Measurements from ENCODE around the gene KDM6A.
"Not testable (repeated sequence)": the region's sequence is repeated elsewhere in the genome, so short reads cannot be mapped to it uniquely, and the experiment has no call there.

The KDM6A gene

DNA sequence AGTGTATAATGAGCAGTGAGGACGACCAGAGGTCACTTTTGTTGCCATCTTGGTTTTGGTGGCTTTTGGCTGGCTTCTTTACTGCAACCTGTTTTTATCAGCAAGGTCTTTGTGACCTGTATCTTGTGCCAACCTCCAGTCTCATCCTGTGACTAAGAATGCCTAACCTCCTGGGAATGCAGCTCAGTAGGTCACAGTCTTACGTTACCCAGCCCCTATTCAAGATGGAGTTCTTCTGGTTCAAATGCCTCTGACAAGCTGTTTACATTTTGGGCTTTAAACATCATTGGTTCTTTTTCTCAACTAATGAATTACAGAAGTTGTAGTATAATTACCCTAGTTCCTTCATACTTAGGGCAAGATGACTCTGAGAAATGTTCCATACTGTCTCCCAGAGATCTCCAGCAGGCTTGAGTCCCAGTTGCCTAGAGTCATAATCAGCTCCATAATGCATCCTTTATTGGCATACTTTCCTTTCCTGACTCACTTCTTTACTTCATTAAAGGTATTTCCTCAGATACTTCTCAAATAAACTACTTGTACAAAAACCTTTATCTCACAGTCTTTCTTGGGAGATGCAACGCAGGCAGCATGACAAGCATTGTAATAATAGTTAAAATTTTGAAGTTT is 136.5 kb downstream of the KDM6A start:
- peak; percentile 20 for DNase-seq (ENCODE audit: low read depth)

GRCh38 chrX:45011131-45011530 is 138.1 kb downstream of the KDM6A start:
- peak; percentile 10 for DNase-seq (ENCODE audit: low read depth)

DNA sequence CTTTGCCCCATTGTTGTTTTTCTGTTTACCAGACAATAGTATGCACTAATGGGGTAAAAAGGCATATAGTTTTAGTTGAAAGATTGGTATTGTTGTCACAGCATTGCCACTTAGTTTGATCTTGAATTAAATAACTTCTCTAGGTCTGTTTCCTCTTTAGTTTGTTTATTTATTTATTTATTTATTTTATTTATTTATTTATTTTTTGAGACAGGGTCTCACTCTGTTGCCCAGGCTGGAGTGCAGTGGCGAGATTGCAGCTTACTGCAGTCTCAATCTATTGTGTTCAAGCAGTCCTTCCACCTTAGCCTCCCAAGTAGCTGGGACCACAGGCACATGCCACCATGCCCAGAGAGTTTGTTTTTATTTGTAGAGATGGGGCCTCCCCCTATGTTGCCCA is 138.6 kb downstream of the KDM6A start:
- no peak for DNase-seq (ENCODE audit: low read depth)

- no peak for DNase-seq (ENCODE audit: low read depth)
These were observed 145.0 kb downstream of the KDM6A start for GRCh38 chrX:45017946-45018345.

- DNase-seq (ENCODE audit: low read depth): no peak
These were observed 149.2 kb downstream of the KDM6A start for GRCh38 chrX:45022150-45022549.

- no peak for DNase-seq (ENCODE audit: low read depth)
These were observed 151.5 kb downstream of the KDM6A start for GRCh38 chrX:45024501-45024900.

- no peak for DNase-seq (ENCODE audit: low read depth)
These were observed 153.0 kb downstream of the KDM6A start for GRCh38 chrX:45026036-45026435.

DNA sequence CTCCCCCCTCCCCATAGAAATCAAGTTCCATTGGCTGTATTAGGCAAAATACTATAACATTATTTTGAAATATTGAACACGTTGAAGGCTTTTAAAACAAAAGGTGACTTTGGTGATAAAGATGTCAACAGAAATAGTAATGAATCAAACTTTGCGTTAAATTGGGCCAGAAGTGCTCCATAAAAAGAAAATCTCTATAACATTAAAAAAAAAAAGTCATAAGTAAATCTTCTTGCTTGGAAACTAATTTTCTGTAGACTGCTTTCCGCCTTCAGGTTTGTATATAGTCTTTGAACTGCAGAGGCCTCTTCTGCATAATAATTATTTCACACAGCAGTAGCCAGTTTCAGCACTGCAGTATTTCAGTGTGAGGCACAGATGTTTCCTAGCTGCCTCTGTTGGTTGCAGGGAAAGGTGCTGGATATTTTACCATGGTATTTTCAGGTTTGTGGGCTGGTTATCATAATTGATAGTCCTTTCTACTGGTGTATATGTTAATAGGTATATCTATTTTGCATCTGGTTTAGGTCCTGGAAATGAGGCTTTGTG is 158.9 kb downstream of the KDM6A start:
- no peak for DNase-seq (ENCODE audit: low read depth)

DNA sequence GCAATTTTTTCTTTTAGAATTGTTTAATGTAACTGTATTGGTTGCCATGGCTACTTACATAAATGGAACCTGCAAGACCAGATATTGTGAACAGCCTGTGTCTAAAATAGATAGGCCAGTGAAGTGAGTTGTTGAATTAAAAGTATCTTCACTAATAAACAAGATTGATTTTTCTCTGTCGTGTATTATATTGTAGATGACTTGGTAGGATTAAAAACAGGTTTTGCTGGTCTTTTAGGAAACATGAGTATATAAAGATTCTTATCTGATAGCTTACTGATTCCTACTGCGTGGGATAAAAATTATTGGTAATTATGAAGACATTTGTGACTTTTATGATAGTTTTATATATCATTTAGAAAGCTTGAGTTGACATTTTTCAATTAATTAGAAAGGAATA is 162.1 kb downstream of the KDM6A start:
- no peak for DNase-seq (ENCODE audit: low read depth)

DNA sequence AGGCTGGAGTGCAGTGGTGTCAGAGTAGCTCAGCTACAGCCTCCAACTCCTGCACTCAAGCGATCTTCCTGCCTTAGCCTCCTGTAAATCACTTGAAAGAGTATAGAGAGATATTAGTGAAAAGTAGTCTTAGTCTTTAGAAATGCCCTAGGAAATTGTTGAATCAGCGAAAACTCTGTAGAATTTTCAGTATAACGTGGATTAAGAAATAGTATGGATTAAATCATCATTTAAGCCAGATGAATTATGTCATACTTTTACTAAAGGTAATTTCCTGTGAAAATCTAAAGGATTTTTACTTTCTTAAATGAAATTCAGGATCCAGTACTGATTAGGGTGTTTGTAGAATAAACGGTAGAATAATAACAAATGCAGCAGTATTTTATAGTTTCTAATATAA is 163.2 kb downstream of the KDM6A start:
- no peak for DNase-seq (ENCODE audit: low read depth)

DNA sequence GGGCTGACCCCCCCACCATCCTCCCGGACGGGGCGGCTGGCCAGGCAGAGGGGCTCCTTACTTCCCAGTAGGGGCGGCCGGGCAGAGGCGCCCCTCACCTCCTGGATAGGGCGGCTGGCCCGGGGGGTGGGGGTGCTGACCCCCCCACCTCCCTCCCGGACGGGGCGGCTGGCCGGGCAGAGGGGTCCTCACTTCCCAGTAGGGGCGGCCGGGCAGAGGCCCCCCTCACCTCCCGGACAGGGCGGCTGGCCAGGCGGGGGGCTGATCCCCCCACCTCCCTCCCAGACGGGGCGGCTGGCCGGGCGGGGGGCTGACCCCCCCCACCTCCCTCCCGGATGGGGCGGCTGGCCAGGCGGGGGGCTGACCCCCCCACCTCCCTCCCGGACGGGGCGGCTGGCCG is 167.1 kb downstream of the KDM6A start:
- DNase-seq (ENCODE audit: low read depth): not testable (repeated sequence)

- DNase-seq (ENCODE audit: low read depth): no peak
These were observed 173.4 kb downstream of the KDM6A start for GRCh38 chrX:45046417-45046816.

DNA sequence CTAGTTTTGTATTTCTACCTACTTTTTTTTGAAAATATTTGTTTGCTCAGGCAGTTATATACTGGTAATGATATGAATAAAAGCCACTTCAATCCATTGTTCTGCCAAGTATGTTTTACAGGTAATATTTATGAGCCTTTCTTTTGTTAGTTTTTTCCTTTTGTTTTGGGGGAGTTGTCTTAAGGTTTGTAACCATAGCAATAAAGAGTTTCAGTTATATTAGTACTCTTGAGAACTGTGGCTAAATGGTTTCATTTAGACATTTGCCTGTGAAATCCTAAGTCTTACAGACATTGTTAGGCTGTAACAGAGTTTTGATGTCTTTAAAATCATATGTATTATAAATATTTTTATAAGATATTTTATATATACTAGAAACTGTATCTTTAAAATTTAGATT is 177.6 kb downstream of the KDM6A start:
- no peak for DNase-seq (ENCODE audit: low read depth)

- peak; percentile 15 for DNase-seq (ENCODE audit: low read depth)
These were observed 183.6 kb downstream of the KDM6A start for GRCh38 chrX:45056428-45057145.

DNA sequence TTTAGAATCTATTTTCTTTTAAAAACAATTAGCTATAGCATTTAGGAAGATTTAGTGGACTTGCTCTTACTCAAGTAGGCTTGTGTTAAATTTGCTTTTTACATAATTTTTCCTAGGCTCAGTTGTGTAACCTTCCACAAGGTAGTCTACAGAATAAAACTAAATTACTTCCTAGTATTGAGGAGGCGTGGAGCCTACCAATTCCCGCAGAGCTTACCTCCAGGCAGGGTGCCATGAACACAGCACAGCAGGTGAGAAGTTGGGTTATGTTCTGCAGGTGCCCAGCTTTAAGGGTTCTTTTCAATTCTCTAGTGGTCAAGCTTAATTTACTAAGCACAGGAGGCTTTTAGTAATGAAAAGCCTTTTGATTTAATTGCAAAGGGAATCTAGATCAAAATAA is 186.9 kb downstream of the KDM6A start:
- not testable (repeated sequence) for DNase-seq (ENCODE audit: low read depth)

DNA sequence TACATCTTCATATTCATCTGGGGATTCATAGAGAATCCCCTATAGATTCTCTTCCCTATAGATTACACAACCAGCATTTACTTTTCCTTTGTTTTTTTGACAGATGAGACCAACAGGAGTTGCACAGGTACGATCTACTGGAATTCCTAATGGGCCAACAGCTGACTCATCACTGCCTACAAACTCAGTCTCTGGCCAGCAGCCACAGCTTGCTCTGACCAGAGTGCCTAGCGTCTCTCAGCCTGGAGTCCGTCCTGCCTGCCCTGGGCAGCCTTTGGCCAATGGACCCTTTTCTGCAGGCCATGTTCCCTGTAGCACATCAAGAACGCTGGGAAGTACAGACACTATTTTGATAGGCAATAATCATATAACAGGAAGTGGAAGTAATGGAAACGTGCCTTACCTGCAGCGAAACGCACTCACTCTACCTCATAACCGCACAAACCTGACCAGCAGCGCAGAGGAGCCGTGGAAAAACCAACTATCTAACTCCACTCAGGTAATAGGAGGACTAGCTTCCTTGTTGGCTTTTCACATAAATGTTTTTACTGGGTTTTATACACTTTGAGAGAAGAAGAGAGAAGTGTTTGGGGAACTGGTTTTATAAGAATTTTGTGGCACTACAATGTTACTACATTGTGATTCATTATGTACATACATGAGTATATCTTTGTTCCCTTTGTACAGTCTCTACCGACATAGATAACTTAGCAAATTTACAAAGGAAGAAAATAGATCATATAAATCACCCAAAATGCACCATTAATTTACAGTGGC is 190.5 kb downstream of the KDM6A start:
- no peak for DNase-seq (ENCODE audit: low read depth)

DNA sequence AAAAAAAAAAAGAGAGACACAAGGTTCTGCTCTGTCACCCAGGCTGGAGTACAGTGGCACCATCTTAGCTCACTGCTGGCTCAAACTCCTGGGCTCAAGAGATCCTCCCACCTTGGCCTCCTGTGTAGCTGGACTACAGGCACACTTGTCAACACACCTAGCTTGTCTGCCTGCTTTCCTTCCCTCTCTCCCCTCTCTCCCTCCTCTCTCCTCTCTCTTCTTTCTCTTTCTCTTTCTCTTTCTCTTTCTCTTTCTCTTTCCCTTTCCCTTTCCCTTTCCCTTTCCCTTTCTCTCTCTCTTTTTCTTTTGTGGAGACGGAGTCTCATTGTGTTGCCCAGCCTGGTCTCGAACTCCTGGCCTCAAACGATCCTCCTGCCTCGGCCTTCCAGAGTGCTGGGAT is 195.6 kb downstream of the KDM6A start:
- DNase-seq (ENCODE audit: low read depth): no peak

GRCh38 chrX:45070116-45071007 is 197.4 kb downstream of the KDM6A start:
- DNase-seq (ENCODE audit: low read depth): peak; percentile 35

DNA sequence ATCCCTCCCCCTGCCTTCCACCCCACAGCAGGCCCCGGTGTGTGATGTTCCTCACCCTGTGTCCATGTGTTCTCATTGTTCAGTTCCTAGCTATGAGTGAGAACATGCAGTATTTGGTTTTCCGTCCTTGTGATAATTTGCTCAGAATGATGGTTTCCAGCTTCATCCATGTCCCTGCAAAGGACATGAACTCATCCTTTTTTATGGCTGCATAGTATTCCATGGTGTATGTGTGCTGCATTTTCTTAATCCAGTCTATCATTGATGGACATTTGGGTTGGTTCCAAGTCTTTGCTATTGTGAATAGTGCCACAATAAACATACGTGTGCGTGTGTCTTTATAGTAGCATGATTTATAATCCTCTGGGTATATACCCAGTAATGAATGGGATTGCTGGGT is 200.0 kb downstream of the KDM6A start:
- not testable (repeated sequence) for DNase-seq (ENCODE audit: low read depth)

DNA sequence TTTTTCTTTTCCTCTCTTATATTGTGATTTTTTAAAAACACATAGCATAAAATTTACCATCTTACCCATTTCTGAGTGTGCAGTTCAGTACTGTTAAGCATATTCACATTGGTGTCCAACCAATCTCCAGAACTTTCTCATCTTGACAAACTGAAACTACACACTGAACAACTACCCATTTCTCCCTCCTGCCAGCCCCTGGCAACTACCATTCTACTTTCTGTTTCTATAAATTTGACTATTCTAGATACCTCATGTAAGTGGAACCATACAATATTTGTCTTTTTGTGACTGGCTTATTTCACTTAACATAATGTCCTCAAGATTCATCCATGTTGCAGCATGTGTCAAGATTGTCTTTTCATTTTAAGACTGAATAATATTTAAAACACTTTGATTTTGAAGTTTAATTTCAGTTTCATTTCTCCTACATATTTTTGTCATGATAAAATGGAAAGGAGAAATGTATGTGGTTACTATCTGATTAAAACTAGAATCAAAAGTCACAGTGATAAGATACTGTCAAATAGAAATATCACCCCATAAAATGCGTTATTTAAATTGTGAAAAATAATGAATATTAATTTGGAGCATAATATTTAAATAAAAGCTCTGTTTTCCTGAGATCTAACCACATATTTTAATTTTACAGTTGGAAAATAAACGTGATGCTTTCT is 204.9 kb downstream of the KDM6A start:
- DNase-seq (ENCODE audit: low read depth): no peak

GRCh38 chrX:45083314-45083713 is 210.3 kb downstream of the KDM6A start:
- no peak for DNase-seq (ENCODE audit: low read depth)

All from GM04504 (cell line).